HG02870 (cell line): ENCODE measurements around the gene FAM83B.
"Not testable (repeated sequence)": the region's sequence is repeated elsewhere in the genome, so short reads cannot be mapped to it uniquely, and the experiment has no call there.

ENCODE experiments used
- ATAC-seq: cut with Tn5 transposase; IDR thresholded peaks from one replicate; pipeline ENCODE4 v1.9.1; 2021; ENCODE audit warnings: mild to moderate bottlenecking, moderate library complexity; ENCODE audit not compliant: unreplicated experiment

Gene FAM83B

DNA sequence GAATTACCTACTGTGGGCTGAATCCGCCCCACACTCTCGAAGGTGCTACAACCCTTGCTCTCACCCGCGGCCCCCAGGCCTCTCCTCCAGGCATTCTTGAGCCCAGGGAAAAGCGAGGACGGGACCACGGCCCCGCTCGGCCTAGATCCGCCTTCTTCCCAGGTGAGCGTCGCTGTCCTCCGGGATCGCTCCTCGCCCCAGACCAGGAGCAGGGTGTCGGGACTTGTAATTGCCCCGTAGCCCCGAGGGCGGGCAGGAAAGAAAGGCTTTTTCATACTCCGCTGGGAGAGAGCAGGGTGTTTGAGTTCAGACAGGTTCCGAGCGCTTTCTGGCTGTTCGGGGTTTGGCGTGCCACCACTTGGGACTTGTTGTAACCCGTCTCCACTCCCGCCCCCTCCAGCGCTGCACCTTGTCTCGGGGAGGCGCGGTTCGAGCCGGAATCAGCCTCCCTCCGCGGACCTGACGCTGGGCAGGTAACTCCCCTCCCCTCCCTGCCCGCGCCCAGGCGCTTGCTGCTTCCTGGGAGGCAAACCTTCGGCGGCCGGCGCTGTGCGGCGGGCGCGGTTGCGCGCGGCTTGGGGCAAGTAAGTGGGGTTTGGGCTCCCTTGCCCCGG is at the start of gene FAM83B:
FAM83B (plus strand) TSS at position 529 of the 614 bp plus-strand sequence. CDS start 23,476 bp downstream, outside the sequence.
- no peak for ATAC-seq

- not testable (repeated sequence) for ATAC-seq
These were observed 49.7 kb upstream of the FAM83B start for GRCh38 chr6:54796918-54797317.

DNA sequence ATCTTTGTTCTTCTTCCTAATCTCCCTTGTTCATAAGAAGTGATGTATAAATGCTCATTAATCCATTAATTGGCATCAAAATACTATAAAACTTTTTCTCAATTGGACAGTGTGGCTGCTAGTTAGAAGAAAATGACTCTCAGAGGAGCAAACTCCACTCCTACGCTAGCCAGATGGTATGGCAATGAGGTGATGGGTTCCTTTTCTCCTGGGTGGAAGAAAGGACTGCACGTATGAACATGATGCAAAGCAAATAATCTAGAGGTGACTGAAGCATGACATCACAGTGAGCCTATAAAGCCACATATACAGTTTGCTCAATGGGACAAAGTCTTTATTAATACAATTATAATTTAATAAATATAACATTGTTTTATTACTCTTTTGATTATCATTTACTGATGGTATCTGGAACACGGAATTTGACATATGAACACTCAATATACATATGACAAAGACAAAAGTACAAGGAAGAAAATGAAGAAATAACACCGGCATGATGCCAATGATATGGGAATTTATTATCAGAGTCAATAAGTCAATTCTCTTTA is 46.4 kb upstream of the FAM83B start:
- no peak for ATAC-seq

- ATAC-seq = no peak
These were observed 45.3 kb upstream of the FAM83B start for GRCh38 chr6:54801244-54801643.

- no peak for ATAC-seq
These were observed 44.9 kb upstream of the FAM83B start for GRCh38 chr6:54801669-54802068.

DNA sequence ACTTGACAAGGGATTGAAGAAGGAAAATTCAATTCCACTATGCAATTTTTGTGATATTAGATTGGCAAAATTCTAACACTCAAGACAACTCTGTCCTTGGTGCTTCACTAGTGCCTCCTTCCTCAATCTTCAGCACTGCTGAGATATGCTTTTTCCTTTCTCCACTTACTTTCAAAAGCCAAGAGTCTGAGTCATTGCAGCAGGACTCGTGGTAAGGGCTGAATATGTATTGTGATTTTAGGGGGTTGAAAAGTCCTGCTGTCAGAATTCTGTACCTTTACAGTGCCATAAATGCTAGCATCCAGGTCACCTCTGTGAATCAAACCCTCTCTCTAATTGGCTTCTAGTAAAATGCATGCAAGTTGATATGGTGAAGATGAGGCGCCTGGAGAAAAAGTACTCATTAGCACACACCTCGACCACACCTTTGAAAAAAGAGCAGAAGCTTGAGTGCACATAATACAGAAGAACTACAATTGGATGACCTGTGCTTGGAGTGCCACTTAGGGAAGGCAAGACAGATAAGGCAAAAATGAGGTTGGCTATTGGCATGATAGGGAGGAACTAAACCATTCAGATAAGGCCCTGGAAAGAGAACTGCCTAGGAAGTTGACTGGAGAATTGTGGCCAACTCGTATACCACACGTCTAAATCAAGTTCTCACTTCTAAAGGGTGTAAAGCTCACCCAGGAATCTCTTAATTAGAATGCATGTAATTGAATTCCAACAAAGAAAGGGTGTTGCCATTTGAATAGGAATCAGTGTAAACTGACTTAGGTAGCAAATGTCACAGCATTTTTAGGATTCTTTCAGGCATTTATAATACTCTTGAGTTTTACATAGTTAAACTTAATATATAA is 43.6 kb upstream of the FAM83B start:
- ATAC-seq = no peak

- ATAC-seq = no peak
These were observed 41.5 kb upstream of the FAM83B start for GRCh38 chr6:54805077-54805476.

- no peak for ATAC-seq
These were observed 36.4 kb upstream of the FAM83B start for GRCh38 chr6:54810147-54810546.

GRCh38 chr6:54813892-54814291 is 32.7 kb upstream of the FAM83B start:
- ATAC-seq = no peak

GRCh38 chr6:54817236-54817635 is 29.3 kb upstream of the FAM83B start:
- no peak for ATAC-seq

DNA sequence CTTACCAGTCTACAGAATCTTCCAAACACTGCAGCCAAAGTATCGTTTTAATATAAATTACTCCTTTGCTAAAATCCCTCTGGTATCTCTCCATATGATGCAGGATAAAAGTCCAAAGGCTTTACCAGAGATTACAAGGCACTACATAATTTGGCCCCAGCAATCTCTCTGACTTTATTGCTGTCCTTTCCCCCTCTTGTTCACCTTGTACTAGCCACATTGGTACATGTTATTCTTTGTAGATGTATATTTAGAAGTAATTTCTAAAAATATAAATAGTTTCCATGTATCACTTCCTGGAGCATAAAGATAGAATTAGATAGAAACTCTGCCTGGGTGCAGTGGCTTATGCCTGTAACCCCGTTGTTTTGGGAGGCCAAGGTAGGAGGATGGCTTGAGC is 28.7 kb upstream of the FAM83B start:
- ATAC-seq = no peak

DNA sequence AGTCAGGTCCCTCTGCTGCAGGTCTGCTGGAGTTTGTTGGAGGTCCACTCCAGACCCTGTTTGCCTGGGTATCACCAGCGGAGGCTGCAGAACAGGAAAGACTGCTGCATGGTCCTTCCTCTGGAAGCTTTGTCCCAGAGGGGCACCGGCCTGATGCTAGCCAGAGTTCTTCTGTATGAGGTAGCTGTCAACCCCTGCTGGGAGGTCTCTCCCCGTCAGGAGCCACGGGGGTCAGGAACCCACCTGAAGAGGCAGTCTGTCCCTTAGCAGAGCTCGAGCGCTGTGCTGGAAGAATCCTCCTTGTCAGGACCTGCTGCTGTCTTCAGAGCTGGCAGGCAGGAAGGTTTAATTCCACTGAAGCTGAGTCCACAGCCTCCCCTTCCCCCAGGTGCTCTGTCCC is 22.3 kb upstream of the FAM83B start:
- not testable (repeated sequence) for ATAC-seq

- no peak for ATAC-seq
These were observed 19.6 kb upstream of the FAM83B start for GRCh38 chr6:54827010-54827409.

DNA sequence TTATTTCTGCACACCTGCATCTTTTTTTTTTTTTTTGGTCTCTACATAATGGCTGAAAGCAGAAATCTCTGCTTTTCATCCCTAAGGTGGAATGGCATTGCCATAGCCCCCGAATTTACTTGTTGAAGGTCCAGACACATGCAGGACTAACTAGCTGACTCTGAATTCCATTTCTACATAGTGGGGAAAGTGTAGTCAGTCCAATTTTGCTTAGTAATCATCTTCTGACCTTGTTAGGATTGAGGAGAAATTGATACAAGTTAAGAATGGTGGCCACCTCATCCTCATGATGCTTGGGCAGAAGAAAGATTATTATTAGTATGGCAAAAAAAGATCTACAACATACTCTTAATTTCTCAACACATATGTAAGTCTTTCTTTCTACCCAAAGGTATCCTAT is 16.4 kb upstream of the FAM83B start:
- ATAC-seq = no peak

- no peak for ATAC-seq
These were observed 11.4 kb upstream of the FAM83B start for GRCh38 chr6:54835176-54835575.

DNA sequence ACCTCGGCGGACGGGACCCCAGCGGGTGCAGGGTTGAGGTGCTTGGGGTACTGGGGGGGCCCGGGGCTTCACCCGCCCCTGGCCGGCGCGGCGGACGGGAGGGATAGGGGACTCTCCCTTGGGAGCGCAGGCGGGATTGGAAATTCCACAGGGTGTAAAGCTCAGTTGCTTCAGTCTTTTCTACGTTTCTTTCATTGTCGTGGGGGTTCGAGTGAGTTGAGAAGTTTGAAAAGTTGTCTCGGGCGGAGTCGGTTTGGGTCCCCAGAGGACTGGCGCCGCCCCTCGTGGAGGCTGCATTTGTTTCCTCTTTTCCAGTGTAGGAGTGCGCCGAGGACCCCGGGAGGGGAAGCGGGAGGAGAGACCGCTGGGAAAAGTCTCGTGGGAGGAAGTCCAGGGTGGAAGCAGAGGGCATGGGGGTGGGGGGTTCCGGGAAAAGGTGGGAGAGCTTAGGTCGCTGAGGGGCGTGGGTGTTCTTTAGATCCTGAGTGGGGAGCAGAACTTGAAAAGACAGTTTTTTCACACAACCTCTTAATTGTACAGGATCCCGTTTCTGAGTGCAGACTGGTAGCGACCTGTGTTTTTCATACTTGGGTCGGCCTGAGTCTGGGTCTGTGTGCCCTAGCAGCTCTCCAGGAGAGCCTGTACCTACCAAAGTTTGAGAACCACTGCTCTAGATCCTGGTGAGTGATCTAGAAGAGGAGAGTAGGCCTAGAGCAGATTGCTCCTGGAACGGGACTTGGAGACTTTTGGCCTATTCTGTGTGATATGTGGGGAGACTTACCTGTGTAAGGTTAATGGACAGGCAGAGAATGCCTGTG is 495 bp downstream of the FAM83B start:
- no peak for ATAC-seq

GRCh38 chr6:54847799-54848597 is 1.4 kb downstream of the FAM83B start:
- ATAC-seq = no peak

DNA sequence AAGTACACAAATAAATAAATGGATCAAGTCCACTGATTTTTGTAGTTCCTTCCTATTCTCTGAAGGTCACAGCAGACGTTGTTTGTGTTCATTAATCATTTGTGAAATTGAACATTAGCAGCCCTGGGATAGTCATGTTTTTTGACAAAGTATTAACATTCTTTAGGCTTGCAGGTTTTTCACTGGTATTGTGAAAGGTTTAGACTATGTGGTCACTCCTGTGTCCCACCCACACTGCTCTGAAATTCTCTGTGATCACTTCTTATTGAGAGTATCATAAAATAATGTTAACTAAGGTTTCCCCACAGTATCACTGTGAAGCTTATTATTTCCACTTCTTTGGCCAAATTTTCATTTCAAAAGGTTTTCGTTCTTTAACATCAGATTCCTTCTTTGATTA is 3.5 kb downstream of the FAM83B start:
- ATAC-seq = no peak

DNA sequence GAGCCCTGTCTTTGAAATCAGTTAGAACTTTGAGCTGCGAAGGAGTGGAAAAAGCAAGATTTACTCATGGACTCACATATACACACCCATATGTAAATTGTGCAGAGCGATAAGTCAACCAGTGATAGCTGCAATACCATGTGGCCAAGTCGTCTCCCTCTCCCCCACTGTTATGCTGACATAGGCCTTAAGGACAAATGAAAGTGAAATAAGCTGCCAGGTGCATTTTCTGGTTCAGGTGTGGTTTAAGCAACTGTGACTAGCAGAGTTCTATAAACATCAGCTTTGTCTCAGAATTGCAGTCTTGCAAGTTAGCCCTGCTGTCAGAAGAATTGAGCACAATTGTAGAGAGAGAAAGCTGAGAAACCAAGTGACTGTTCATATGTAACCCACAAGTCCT is 9.6 kb downstream of the FAM83B start:
- no peak for ATAC-seq

GRCh38 chr6:54860132-54860531 is 13.6 kb downstream of the FAM83B start:
- ATAC-seq = no peak
